Testis (tissue), 2 donors: ENCODE results near the gene PRKN.

ENCODE experiments used
- POLR2A ChIP-seq: fragments of 450-650 bp; IDR thresholded peaks from one replicate; pipeline ENCODE4 v1.6.1; 2017; ENCODE audit warnings: antibody characterized with exemption, mild to moderate bottlenecking, moderate library complexity
- TF ChIP-seq, protein P1 (sequence below), 3 experiments: fragments of 450-650 bp in 2 of 3; fragments of 200-600 bp in 1 of 3; sonication (generic) in 1 of 3; IDR thresholded peaks; one replicate each; pipeline ENCODE4 v1.5.1; 2016 to 2019; ENCODE audit warnings: antibody characterized with exemption in 3 of 3, mild to moderate bottlenecking in 2 of 3, moderate library complexity in 1 of 3

DNA sequence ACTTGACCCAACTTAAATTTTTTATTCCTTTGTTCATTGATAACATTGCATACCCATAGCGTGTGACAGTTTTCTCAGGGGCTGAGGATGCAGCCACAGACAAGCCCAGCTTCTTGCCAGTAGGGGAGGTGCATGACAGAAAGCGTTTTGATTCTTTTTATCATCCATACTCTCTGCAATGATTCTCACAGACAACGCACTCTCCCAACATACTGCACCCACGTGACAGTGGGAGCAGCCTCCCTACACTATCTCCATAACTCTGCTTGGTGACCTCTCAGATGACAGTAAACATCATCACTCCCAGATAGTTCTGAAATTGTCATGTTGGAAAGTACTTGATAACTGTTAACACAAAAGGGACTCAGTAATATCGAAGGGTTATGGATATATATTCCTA lies 972.5 kb downstream of the PRKN start:
- TF ChIP-seq, protein P1, sequence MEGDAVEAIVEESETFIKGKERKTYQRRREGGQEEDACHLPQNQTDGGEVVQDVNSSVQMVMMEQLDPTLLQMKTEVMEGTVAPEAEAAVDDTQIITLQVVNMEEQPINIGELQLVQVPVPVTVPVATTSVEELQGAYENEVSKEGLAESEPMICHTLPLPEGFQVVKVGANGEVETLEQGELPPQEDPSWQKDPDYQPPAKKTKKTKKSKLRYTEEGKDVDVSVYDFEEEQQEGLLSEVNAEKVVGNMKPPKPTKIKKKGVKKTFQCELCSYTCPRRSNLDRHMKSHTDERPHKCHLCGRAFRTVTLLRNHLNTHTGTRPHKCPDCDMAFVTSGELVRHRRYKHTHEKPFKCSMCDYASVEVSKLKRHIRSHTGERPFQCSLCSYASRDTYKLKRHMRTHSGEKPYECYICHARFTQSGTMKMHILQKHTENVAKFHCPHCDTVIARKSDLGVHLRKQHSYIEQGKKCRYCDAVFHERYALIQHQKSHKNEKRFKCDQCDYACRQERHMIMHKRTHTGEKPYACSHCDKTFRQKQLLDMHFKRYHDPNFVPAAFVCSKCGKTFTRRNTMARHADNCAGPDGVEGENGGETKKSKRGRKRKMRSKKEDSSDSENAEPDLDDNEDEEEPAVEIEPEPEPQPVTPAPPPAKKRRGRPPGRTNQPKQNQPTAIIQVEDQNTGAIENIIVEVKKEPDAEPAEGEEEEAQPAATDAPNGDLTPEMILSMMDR (IDR thresholded peaks at IDR 0.05) = no peak
- no peak for TF ChIP-seq POLR2A
